GM12801 (cell line): ENCODE measurements around the gene KCNIP4.

ENCODE experiments used
- CTCF ChIP-seq: IDR thresholded peaks from one replicate; pipeline ENCODE4 v1.5.1; 2011; ENCODE audit warnings: control low read depth; ENCODE audit not compliant: insufficient read length; ENCODE audit errors: extremely low read depth

KCNIP4 gene

GRCh38 chr4:21628916-21629610 is 319.5 kb downstream of the KCNIP4 start:
- TF ChIP-seq CTCF: no peak

- TF ChIP-seq CTCF: no peak
Measured at GRCh38 chr4:21628116-21628670, 320.4 kb downstream of the KCNIP4 start.

- no peak for TF ChIP-seq CTCF
Measured at GRCh38 chr4:21625447-21625846, 323.1 kb downstream of the KCNIP4 start.

- no peak for TF ChIP-seq CTCF
Measured at GRCh38 chr4:21605006-21605405, 343.6 kb downstream of the KCNIP4 start.

GRCh38 chr4:21596521-21596920 is 352.1 kb downstream of the KCNIP4 start:
- no peak for TF ChIP-seq CTCF

GRCh38 chr4:21593671-21594001 is 354.9 kb downstream of the KCNIP4 start:
- no peak for TF ChIP-seq CTCF

- TF ChIP-seq CTCF: no peak
Measured at GRCh38 chr4:21592970-21593670, 355.5 kb downstream of the KCNIP4 start.
